AG09319 (cell line): ENCODE measurements around the gene ABCA9.
"Not testable (repeated sequence)": the region's sequence is repeated elsewhere in the genome, so short reads cannot be mapped to it uniquely, and the experiment has no call there.

Source experiments
- DNase-seq: peaks from one replicate; pipeline ENCODE4 v3.0.0-alpha.2; 2010; ENCODE audit warnings: low read depth; ENCODE audit errors: extremely low read depth
- CTCF ChIP-seq: IDR thresholded peaks from 2 replicates; pipeline ENCODE4 v1.5.1; 2011; ENCODE audit warnings: low read depth, mild to moderate bottlenecking, inconsistent platforms, low read length, moderate library complexity

The ABCA9 gene

GRCh38 chr17:68957944-68958343, 102.8 kb downstream of the ABCA9 start:
- TF ChIP-seq CTCF, result no peak
- no peak for DNase-seq

GRCh38 chr17:68955181-68955841, 105.4 kb downstream of the ABCA9 start, which contains the start of gene ABCA8:
Gene ABCA8, minus strand, starts transcription at chr17:68955392. Its CDS starts 13,358 bp downstream, at chr17:68942034.
- DNase-seq, result no peak
- TF ChIP-seq CTCF, result no peak

GRCh38 chr17:68954146-68954896, 106.4 kb downstream of the ABCA9 start:
- TF ChIP-seq CTCF, result no peak
- DNase-seq, result no peak

GRCh38 chr17:68953340-68953997, 107.3 kb downstream of the ABCA9 start:
- no peak for DNase-seq
- TF ChIP-seq CTCF, result no peak

GRCh38 chr17:68950725-68951124, 110.0 kb downstream of the ABCA9 start:
- no peak for TF ChIP-seq CTCF
- no peak for DNase-seq

GRCh38 chr17:68947868-68948267, 112.9 kb downstream of the ABCA9 start:
- not testable (repeated sequence) for DNase-seq

GRCh38 chr17:68944435-68945035, 116.2 kb downstream of the ABCA9 start:
- DNase-seq, result no peak
- TF ChIP-seq CTCF, result no peak

- not testable (repeated sequence) for DNase-seq
Measured at GRCh38 chr17:68943812-68944182, 116.9 kb downstream of the ABCA9 start.
